Endothelial cell of umbilical vein (primary cell): ENCODE results near the gene CDY2B. TPM values are rescaled to one million over a fixed set of nuclear protein-coding genes. Genes with fewer than 3 reads are reported as not detected.
"Not testable (repeated sequence)": the region's sequence is repeated elsewhere in the genome, so short reads cannot be mapped to it uniquely, and the experiment has no call there.

Source experiments
- BruUV-seq: library from RNA; stranded (reverse); fragments of 400-500 nt; replicated peaks from 2 replicates; lab custom pipeline; 2021; lab: Mats Ljungman, UMichigan
- CTCF ChIA-PET: fragments of 300-600, 350-600 bp; sonication (Branson Sonifier 250); formaldehyde crosslinking; loops from one replicate; lab custom pipeline; 2021; ENCODE audit warnings: antibody characterized with exemption, inconsistent platforms; lab: Charles Lee
- POLR2A ChIA-PET: fragments of 300-600, 350-600 bp; sonication (Branson Sonifier 250); formaldehyde crosslinking; loops from one replicate; lab custom pipeline; 2021; ENCODE audit warnings: antibody characterized with exemption, inconsistent platforms; lab: Charles Lee
- DNase-seq: peaks from one replicate; pipeline ENCODE4 v3.0.0-alpha.2; 2011; ENCODE audit warnings: low read depth, low spot score
- FAIRE-seq: peaks from 2 replicates; lab custom pipeline; 2011; peaks lifted over from hg19 to GRCh38; lab: Jason Lieb, UNC
- H2AFZ ChIP-seq: 2 replicates; pipeline ENCODE4 v1.6.0; 2012; ENCODE audit warnings: low read depth, low read length, control low read depth, inconsistent platforms
- H3K27ac ChIP-seq: 2 replicates; pipeline ENCODE4 v1.5.1; 2011; ENCODE audit warnings: low read depth, mild to moderate bottlenecking, control low read depth, low read length, moderate library complexity; ENCODE audit not compliant: insufficient read depth
- H3K27me3 ChIP-seq, 2 experiments: 2 replicates each; pipeline versions ENCODE4 v1.6.0 to v1.6.1; 2011; ENCODE audit warnings: low read length in 2 of 2, mixed read lengths in 1 of 2; ENCODE audit not compliant: control insufficient read depth in 2 of 2, insufficient read depth in 2 of 2
- H3K36me3 ChIP-seq, 2 experiments: 2 replicates in 1 of 2; 3 replicates in 1 of 2; pipeline ENCODE4 v1.5.1; 2011; ENCODE audit warnings: low read length in 2 of 2, mild to moderate bottlenecking in 1 of 2, moderate library complexity in 1 of 2; ENCODE audit not compliant: control insufficient read depth in 2 of 2, insufficient read depth in 2 of 2; ENCODE audit errors: extremely low read depth in 1 of 2
- H3K4me1 ChIP-seq: 3 replicates; pipeline ENCODE4 v1.5.1; 2011; ENCODE audit warnings: mild to moderate bottlenecking, low read length; ENCODE audit not compliant: control insufficient read depth, insufficient read depth; ENCODE audit errors: extremely low read depth
- H3K4me2 ChIP-seq: 2 replicates; pipeline ENCODE4 v1.6.1; 2011; ENCODE audit warnings: low read length, control low read depth, mixed read lengths; ENCODE audit not compliant: insufficient read depth
- H3K4me3 ChIP-seq, 3 experiments: fragments of 200-600 bp in 1 of 3; sonication (generic), shearing (Covaris generic) in 1 of 3; replicated peaks in 1 of 3; 2 replicates each; pipeline ENCODE4 v1.5.1; 2011 to 2016; ENCODE audit warnings: control low read depth in 3 of 3, low read length in 3 of 3, mild to moderate bottlenecking in 2 of 3, inconsistent platforms in 1 of 3, low read depth in 1 of 3, moderate library complexity in 1 of 3; ENCODE audit not compliant: insufficient read depth in 1 of 3
- H3K79me2 ChIP-seq: 2 replicates; pipeline ENCODE4 v1.6.0; 2012; ENCODE audit warnings: low read length, inconsistent platforms; ENCODE audit not compliant: control insufficient read depth, insufficient read depth
- H3K9ac ChIP-seq: replicated peaks from 2 replicates; pipeline ENCODE3; 2011; ENCODE audit warnings: low read length, control low read depth; ENCODE audit not compliant: insufficient read depth; ENCODE audit errors: extremely low read depth
- H3K9me1 ChIP-seq: replicated peaks from 3 replicates; pipeline ENCODE4 v1.6.0; 2011; ENCODE audit warnings: mild to moderate bottlenecking, low read length; ENCODE audit not compliant: control insufficient read depth, insufficient read depth; ENCODE audit errors: extremely low read depth
- H3K9me3 ChIP-seq: replicated peaks from 2 replicates; pipeline ENCODE4 v1.5.1; 2012; ENCODE audit warnings: low read length, inconsistent platforms; ENCODE audit not compliant: control insufficient read depth, insufficient read depth
- H4K20me1 ChIP-seq: replicated peaks from 2 replicates; pipeline ENCODE3; 2011; ENCODE audit warnings: mild to moderate bottlenecking, low read length; ENCODE audit not compliant: control insufficient read depth, insufficient read depth; ENCODE audit errors: extremely low read depth
- dilution Hi-C: fragments of 300-500 bp; cut with MboI; formaldehyde crosslinking; loops from one replicate; pipeline ENCODE4 v1.15.0; 2019; ENCODE audit warnings: low sequenced_read_pairs; ENCODE audit not compliant: extremely low pct_ligation_motif_present
- intact Hi-C: fragments of 100-400 bp; cut with micrococcal nuclease; formaldehyde crosslinking; loops from one replicate; pipeline ENCODE4 v1.10.0; 2022
- polyA plus RNA-seq, 4 experiments: library from polyadenylated mRNA; depleted of rRNA in 3 of 4; stranded (reverse) in 3 of 4; unstranded in 1 of 4; fragments of >200 nt; gene quantifications; 2 replicates each; pipeline versions ENCODE4 v1.2.1 to v1.2.3, GENCODE V29; 2011 to 2012; ENCODE audit warnings: missing spikeins in 1 of 4
- total RNA-seq: library from RNA; stranded (reverse); gene quantifications from 2 replicates; pipeline ENCODE4 v1.2.3, GENCODE V29; 2021

The CDY2B gene
- total and polyA plus RNA-seq, 2 donors (not counting 3 experiments of a cell fraction or from before 2014, with no cell fraction given), result not detected

GRCh38 chrY:17856508-17856907 lies 23.5 kb downstream of the CDY2B start:
- DNase-seq, H3K9ac ChIP-seq, H3K4me2 ChIP-seq, CTCF ChIA-PET, H2AFZ ChIP-seq, dilution Hi-C loops, BruUV-seq, FAIRE-seq, intact Hi-C loops, H3K9me1 ChIP-seq, POLR2A ChIA-PET, H3K4me3 ChIP-seq, H3K9me3 ChIP-seq, H3K79me2 ChIP-seq, H3K27me3 ChIP-seq, H3K27ac ChIP-seq, H3K4me1 ChIP-seq, H4K20me1 ChIP-seq, H3K36me3 ChIP-seq: not testable (repeated sequence)

- dilution Hi-C loops, FAIRE-seq, H3K4me1 ChIP-seq, intact Hi-C loops, H2AFZ ChIP-seq, POLR2A ChIA-PET, H3K27me3 ChIP-seq, H3K9me1 ChIP-seq, H3K4me2 ChIP-seq, H3K9ac ChIP-seq, DNase-seq, H4K20me1 ChIP-seq, H3K27ac ChIP-seq, CTCF ChIA-PET, BruUV-seq, H3K36me3 ChIP-seq, H3K79me2 ChIP-seq, H3K4me3 ChIP-seq, H3K9me3 ChIP-seq: not testable (repeated sequence)
Measured at GRCh38 chrY:17849131-17849530, 30.9 kb downstream of the CDY2B start.

- CTCF ChIA-PET, H3K27ac ChIP-seq, FAIRE-seq, H4K20me1 ChIP-seq, intact Hi-C loops, DNase-seq, H3K79me2 ChIP-seq, H3K9me1 ChIP-seq, H3K9ac ChIP-seq, BruUV-seq, H3K36me3 ChIP-seq, H3K4me1 ChIP-seq, H2AFZ ChIP-seq, H3K9me3 ChIP-seq, dilution Hi-C loops, POLR2A ChIA-PET, H3K27me3 ChIP-seq, H3K4me3 ChIP-seq, H3K4me2 ChIP-seq: not testable (repeated sequence)
Measured at GRCh38 chrY:17832149-17832548, 47.9 kb downstream of the CDY2B start.

Other genes with a start within 250 kb of the CDY2B start
- gene CDY2A, start 145.6 kb upstream of the CDY2B start, total RNA-seq, result not detected in 2 replicates
- gene CDY2A, start 145.6 kb upstream of the CDY2B start, polyA plus RNA-seq, result not detected in 2 replicates